Natural killer cell (primary cell): ENCODE measurements around the gene COL4A3. TPM values are rescaled to one million over a fixed set of nuclear protein-coding genes. Genes with fewer than 3 reads are reported as not detected.

ENCODE experiments used
- ATAC-seq, 3 donors: fragments of 150-1000 bp in 2 of 3; fragments of 200-7000 bp in 1 of 3; cut with Tn5 transposase; 1 replicate in 1 of 3; 2 replicates in 2 of 3; pipeline ENCODE4 v1.10.0; 2021; ENCODE audit warnings: mild to moderate bottlenecking in 2 of 3, moderate library complexity in 2 of 3
- DNase-seq, 2 donors: peaks; one replicate each; pipeline versions ENCODE4 v3.0.0 to v3.0.0-alpha.2; 2013 to 2021; ENCODE audit warnings: mixed read lengths in 1 of 2
- H3K27ac ChIP-seq: one replicate; pipeline ENCODE4 v1.5.1; 2013; ENCODE audit warnings: mild to moderate bottlenecking, low read length
- H3K27me3 ChIP-seq: one replicate; pipeline ENCODE4 v1.6.1; 2013; ENCODE audit warnings: low read length; ENCODE audit not compliant: control insufficient read depth, insufficient read depth
- H3K36me3 ChIP-seq: one replicate; pipeline ENCODE4 v1.6.1; 2013; ENCODE audit warnings: low read length; ENCODE audit not compliant: control insufficient read depth, insufficient read depth
- H3K4me1 ChIP-seq: one replicate; pipeline ENCODE4 v1.6.1; 2013; ENCODE audit warnings: low read length; ENCODE audit not compliant: control insufficient read depth, insufficient read depth
- H3K4me3 ChIP-seq: one replicate; pipeline ENCODE4 v1.5.1; 2013; ENCODE audit warnings: low read length
- H3K9me3 ChIP-seq: one replicate; pipeline ENCODE4 v1.6.1; 2013; ENCODE audit warnings: low read length; ENCODE audit not compliant: control insufficient read depth, insufficient read depth
- H3K27ac Mint-ChIP-seq, 2 donors: one replicate each; pipeline ENCODE4 v1.8.0; 2022; ENCODE audit warnings: mild to moderate bottlenecking in 2 of 2, mixed read lengths in 2 of 2, moderate library complexity in 1 of 2
- H3K27me3 Mint-ChIP-seq, 2 donors: one replicate each; pipeline ENCODE4 v1.8.0; 2022; ENCODE audit warnings: low read depth in 2 of 2, mixed read lengths in 2 of 2
- H3K36me3 Mint-ChIP-seq: one replicate; pipeline ENCODE4 v1.8.0; 2022; ENCODE audit warnings: mixed read lengths
- H3K4me1 Mint-ChIP-seq, 2 donors: one replicate each; pipeline ENCODE4 v1.8.0; 2022; ENCODE audit warnings: mixed read lengths in 2 of 2
- H3K4me3 Mint-ChIP-seq: one replicate; pipeline ENCODE4 v1.8.0; 2022; ENCODE audit warnings: mild to moderate bottlenecking, moderate library complexity, mixed read lengths
- H3K9me3 Mint-ChIP-seq, 2 donors: one replicate each; pipeline ENCODE4 v1.8.0; 2022; ENCODE audit warnings: mixed read lengths in 2 of 2
- WGBS: methylation state at CpG from one replicate; pipeline ENCODE4 v1.1.7; 2013; ENCODE audit warnings: missing lambda C conversion rate; ENCODE audit not compliant: insufficient coverage; 5-methylcytosine and 5-hydroxymethylcytosine counted together
- intact Hi-C: fragments of 100-400 bp; cut with micrococcal nuclease; formaldehyde crosslinking; loops from one replicate; pipeline ENCODE4 v1.14.2; 2022
- total RNA-seq, 4 donors: library from RNA; stranded (reverse); fragments of 120-200 nt in 1 of 4; gene quantifications; one replicate each; pipeline versions ENCODE4 v1.2.3 to v1.2.4, GENCODE V29; 2013 to 2022
- TF ChIP-seq, protein P1 (sequence below): fragments of 200-600 bp; IDR thresholded peaks from one replicate; pipeline ENCODE4 v1.8.0; 2022; ENCODE audit warnings: antibody characterized with exemption

The COL4A3 gene
- total RNA-seq, 3 donors from 2014 or later (not counting 1 experiment from before 2014, with no cell fraction given), result 0.45 to 1.8 (median 1.0) TPM

DNA sequence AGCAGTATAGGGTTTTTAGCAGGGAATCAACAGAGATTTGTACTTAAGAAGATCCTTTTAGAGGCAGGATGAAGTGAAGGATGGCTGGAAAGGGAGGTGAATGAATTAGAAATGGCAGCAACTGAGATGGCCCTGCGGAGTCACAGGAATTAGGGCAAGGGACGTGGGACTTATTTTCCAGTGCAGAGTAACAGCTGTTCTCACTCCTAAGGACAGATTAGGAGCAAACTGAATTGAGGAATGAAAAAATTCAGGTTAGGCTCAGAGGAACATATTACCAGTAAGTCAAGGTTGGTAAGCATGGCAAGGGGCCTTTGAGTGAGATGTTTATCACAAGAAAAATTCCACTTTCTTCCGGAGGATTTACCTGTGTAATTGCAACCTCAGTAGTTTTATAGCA, 34.4 kb downstream of the COL4A3 start:
- Histone ChIP-seq H3K27me3 (no peaks in the 10 kb centered on the region), H3K36me3 (no peaks in the 10 kb centered on the region), H3K4me3 (no peak overlapping the region), H3K4me1 (no peaks in the 10 kb centered on the region), H3K9me3 (no peaks in the 10 kb centered on the region), H3K27ac (no peak overlapping the region)
- ATAC-seq (no peak), DNase-seq (no peak)
- WGBS, result 95% methylated on average over 3 of the region's 3 CpGs
- H3K27me3 Mint-ChIP-seq, result peaks cover 0 to 3% of the 10 kb centered on the region in 2 donors
- no peaks in the 10 kb centered on the region for H3K9me3 Mint-ChIP-seq
- H3K36me3 Mint-ChIP-seq, result no peaks in the 10 kb centered on the region
- no peak overlapping the region for H3K27ac Mint-ChIP-seq
- H3K4me3 Mint-ChIP-seq, result no peak overlapping the region
- intact Hi-C loops, result no loop called here
- TF ChIP-seq, protein P1, sequence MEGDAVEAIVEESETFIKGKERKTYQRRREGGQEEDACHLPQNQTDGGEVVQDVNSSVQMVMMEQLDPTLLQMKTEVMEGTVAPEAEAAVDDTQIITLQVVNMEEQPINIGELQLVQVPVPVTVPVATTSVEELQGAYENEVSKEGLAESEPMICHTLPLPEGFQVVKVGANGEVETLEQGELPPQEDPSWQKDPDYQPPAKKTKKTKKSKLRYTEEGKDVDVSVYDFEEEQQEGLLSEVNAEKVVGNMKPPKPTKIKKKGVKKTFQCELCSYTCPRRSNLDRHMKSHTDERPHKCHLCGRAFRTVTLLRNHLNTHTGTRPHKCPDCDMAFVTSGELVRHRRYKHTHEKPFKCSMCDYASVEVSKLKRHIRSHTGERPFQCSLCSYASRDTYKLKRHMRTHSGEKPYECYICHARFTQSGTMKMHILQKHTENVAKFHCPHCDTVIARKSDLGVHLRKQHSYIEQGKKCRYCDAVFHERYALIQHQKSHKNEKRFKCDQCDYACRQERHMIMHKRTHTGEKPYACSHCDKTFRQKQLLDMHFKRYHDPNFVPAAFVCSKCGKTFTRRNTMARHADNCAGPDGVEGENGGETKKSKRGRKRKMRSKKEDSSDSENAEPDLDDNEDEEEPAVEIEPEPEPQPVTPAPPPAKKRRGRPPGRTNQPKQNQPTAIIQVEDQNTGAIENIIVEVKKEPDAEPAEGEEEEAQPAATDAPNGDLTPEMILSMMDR, result no peak
- H3K4me1 Mint-ChIP-seq, result no peaks in the 10 kb centered on the region

DNA sequence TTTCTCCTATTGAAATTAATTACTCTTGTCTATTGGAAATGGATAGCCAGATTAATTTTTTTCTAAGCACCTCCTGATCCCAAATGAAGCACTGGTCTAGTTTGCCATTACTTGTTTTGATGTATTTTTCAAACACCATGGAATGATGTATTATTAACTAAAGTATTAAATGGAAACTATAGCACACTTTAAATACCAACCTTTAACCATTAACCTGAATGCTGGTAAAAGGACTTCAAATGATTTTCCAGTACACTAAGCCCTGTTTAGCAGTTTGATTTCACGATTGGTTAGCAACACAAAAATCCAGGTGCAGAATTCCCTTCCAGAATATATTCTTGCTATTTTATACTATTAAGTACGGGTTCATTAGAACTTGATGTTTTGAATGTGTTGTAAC, 37.3 kb downstream of the COL4A3 start:
- 100% methylated on average over 1 of the region's 2 CpGs for WGBS
- Mint-ChIP-seq H3K9me3 (no peaks in the 10 kb centered on the region), H3K27ac (no peak overlapping the region), H3K27me3 (peaks cover 6 to 8% of the 10 kb centered on the region in 2 donors), H3K4me1 (no peaks in the 10 kb centered on the region), H3K4me3 (no peak overlapping the region), H3K36me3 (no peaks in the 10 kb centered on the region)
- intact Hi-C loops, result no loop called here
- no peaks in the 10 kb centered on the region for H3K36me3 ChIP-seq
- ATAC-seq (no peak), DNase-seq (no peak)
- H3K27me3 ChIP-seq, result no peaks in the 10 kb centered on the region
- H3K27ac ChIP-seq, result no peak overlapping the region
- H3K4me1 ChIP-seq, result no peaks in the 10 kb centered on the region
- H3K4me3 ChIP-seq, result no peak overlapping the region
- no peaks in the 10 kb centered on the region for H3K9me3 ChIP-seq
- TF ChIP-seq, protein P1, result no peak

DNA sequence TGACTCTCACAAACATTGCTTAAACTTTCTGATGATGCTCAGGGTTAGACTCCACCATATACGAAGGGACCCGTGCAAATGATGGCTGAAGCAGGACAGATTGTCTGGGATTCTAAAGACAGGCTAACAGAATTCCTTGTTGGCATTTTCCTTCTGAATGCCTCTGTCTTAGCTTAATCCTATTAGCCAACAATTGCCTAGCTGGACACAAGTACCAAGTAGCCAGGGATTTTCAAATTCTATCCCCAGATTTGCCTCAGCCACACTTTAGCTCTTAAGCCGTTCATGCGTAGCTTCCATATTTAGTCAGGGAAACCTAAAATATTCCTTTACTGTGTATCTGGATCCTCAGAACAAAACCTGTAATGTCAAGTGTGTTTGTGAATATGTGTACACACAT, 40.0 kb downstream of the COL4A3 start:
- Histone ChIP-seq H3K36me3 (no peaks in the 10 kb centered on the region), H3K4me1 (no peaks in the 10 kb centered on the region), H3K9me3 (no peaks in the 10 kb centered on the region), H3K27me3 (no peaks in the 10 kb centered on the region), H3K4me3 (no peak overlapping the region), H3K27ac (no peak overlapping the region)
- no peaks in the 10 kb centered on the region for H3K36me3 Mint-ChIP-seq
- no peak overlapping the region for H3K4me3 Mint-ChIP-seq
- H3K4me1 Mint-ChIP-seq, result no peaks in the 10 kb centered on the region
- TF ChIP-seq, protein P1, result no peak
- DNase-seq (no peak), ATAC-seq (no peak)
- H3K27me3 Mint-ChIP-seq, result peaks cover 9 to 18% of the 10 kb centered on the region in 2 donors
- intact Hi-C loops, result no loop called here
- H3K9me3 Mint-ChIP-seq, result no peaks in the 10 kb centered on the region
- H3K27ac Mint-ChIP-seq, result no peak overlapping the region
- WGBS, result 95% methylated on average over 4 of the region's 4 CpGs

DNA sequence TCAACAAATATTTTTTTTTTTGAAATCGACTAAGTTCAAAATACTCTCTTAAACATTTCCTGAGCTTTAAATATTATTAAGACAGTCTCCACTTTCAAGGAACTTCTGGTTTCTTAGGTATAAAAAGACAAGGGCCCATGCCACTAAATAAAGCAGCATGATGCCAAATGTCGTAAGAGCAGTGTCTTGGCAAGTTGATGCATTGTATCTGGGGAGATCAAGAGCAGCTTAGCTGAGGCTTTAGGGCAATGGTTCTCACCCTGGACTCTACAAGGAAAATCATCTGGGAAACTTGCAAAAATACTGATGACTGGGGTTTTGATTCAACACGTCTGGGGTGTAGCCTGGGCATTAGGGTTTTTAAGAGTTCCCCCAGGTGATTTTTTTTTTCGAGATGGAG, 41.3 kb downstream of the COL4A3 start:
- no peaks in the 10 kb centered on the region for H3K4me1 Mint-ChIP-seq
- H3K36me3 Mint-ChIP-seq, result no peaks in the 10 kb centered on the region
- no peak overlapping the region for H3K4me3 Mint-ChIP-seq
- Histone ChIP-seq H3K4me3 (no peak overlapping the region), H3K4me1 (no peaks in the 10 kb centered on the region), H3K27ac (no peak overlapping the region), H3K9me3 (no peaks in the 10 kb centered on the region), H3K36me3 (no peaks in the 10 kb centered on the region), H3K27me3 (no peaks in the 10 kb centered on the region)
- DNase-seq, result no peak
- TF ChIP-seq, protein P1, result no peak
- peaks cover 6 to 18% of the 10 kb centered on the region in 2 donors for H3K27me3 Mint-ChIP-seq
- no peaks in the 10 kb centered on the region for H3K9me3 Mint-ChIP-seq
- 82% methylated on average over 4 of the region's 4 CpGs for WGBS
- H3K27ac Mint-ChIP-seq, result no peak overlapping the region
- intact Hi-C loops, result no loop called here
- no peak for ATAC-seq
